Activated naive CD8-positive, alpha-beta T cell (primary cell): ENCODE results near the gene LILRB1.
"Not testable (repeated sequence)": the region's sequence is repeated elsewhere in the genome, so short reads cannot be mapped to it uniquely, and the experiment has no call there.

Experiments
- H3K27ac Mint-ChIP-seq: one replicate; pipeline ENCODE4 v1.8.0; 2021; ENCODE audit warnings: mixed read lengths
- H3K27me3 Mint-ChIP-seq: one replicate; pipeline ENCODE4 v1.8.0; 2021; ENCODE audit warnings: mixed read lengths
- H3K36me3 Mint-ChIP-seq: one replicate; pipeline ENCODE4 v1.8.0; 2021; ENCODE audit warnings: mixed read lengths
- H3K4me1 Mint-ChIP-seq: one replicate; pipeline ENCODE4 v1.8.0; 2021; ENCODE audit warnings: low read depth, mixed read lengths
- H3K4me3 Mint-ChIP-seq: one replicate; pipeline ENCODE4 v1.8.0; 2021; ENCODE audit warnings: mild to moderate bottlenecking, mixed read lengths
- H3K9me3 Mint-ChIP-seq: one replicate; pipeline ENCODE4 v1.8.0; 2021; ENCODE audit warnings: low read depth, mixed read lengths

Gene LILRB1

DNA sequence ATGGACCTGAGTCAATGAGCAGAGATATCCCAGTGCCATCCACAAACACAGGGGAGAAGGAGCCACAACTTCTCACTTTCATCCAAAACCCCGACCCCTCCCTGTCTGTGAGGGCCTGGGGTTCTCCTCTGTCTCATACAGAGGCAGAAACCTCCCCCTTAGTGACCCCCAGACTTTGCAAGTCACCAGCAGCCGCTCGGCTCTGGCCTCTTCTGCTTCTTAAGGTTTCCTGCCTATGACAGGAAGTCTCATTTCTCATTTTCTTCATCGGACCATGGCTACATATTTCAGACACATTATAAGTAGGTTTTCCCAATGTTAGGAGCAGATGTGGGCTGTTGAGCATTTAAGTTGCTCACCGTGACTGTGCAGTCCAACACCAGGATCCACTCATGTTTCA lies 12.7 kb downstream of the LILRB1 start:
- not testable (repeated sequence) for H3K27ac Mint-ChIP-seq, H3K27me3 Mint-ChIP-seq, H3K4me3 Mint-ChIP-seq, H3K36me3 Mint-ChIP-seq, H3K9me3 Mint-ChIP-seq, H3K4me1 Mint-ChIP-seq

GRCh38 chr19:54643583-54643982 lies 13.3 kb downstream of the LILRB1 start:
- H3K27ac Mint-ChIP-seq, H3K4me1 Mint-ChIP-seq, H3K9me3 Mint-ChIP-seq, H3K4me3 Mint-ChIP-seq, H3K36me3 Mint-ChIP-seq, H3K27me3 Mint-ChIP-seq: not testable (repeated sequence)

DNA sequence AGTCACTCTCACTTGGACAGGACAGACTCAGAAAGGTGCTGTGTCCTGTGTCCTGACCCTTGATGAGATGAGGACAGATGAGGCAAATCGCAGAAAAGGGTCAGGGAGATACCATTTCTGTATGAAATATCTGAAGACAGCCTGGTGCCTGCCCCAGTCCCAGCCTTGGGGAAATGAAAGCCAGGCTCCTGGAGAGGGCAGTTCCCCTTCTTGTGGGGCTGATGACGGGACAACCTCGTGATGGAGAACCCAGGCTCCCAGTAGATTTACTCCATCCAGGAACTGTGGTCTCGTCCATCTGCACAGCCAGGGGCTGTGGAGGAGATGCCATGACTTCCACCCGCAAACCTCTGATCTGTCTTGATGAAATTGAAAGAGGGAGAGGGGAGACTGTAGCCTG lies 13.8 kb downstream of the LILRB1 start:
- no peak overlapping the region for H3K27ac Mint-ChIP-seq
- H3K27me3 Mint-ChIP-seq: peaks cover 7% of the 10 kb centered on the region
- H3K4me3 Mint-ChIP-seq: no peak overlapping the region

DNA sequence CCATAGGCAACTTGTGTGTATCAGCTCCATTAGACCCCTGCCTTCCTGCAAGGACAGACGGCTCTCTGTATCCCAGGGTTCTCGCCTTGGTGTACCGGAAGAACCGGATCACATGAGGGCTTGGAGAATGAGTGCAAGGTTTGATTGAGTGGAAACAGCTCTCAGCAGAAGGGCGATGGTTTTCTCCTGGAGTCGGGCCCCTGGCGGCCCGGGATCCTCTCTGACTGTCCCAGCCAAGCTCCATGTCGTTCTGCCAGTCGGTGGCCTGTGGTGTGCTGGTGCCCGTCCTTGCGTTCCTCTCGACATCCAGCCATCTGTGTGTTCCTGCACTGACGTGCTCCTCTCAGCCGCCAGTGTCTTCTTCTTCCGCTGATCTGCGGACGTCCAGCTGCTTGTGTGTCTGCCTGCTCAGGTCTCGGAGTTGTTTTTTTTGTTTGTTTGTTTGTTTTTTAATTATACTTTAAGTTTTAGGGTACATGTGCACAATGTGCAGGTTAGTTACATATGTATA lies 16.1 kb downstream of the LILRB1 start:
- H3K27ac Mint-ChIP-seq: no peak overlapping the region
- no peak overlapping the region for H3K4me3 Mint-ChIP-seq
- H3K36me3 Mint-ChIP-seq: no peaks in the 10 kb centered on the region
- no peaks in the 10 kb centered on the region for H3K9me3 Mint-ChIP-seq
- H3K27me3 Mint-ChIP-seq: peaks cover 4% of the 10 kb centered on the region
- H3K4me1 Mint-ChIP-seq: no peaks in the 10 kb centered on the region

More for the DNA sequence above, 13.8 kb downstream of the LILRB1 start:
- Mint-ChIP-seq H3K36me3 (no peaks in the 10 kb centered on the region), H3K9me3 (no peaks in the 10 kb centered on the region), H3K4me1 (no peaks in the 10 kb centered on the region)

- no peak overlapping the region for H3K4me3 Mint-ChIP-seq
- no peaks in the 10 kb centered on the region for H3K9me3 Mint-ChIP-seq
- H3K27me3 Mint-ChIP-seq: peaks cover 5% of the 10 kb centered on the region
- H3K27ac Mint-ChIP-seq: no peak overlapping the region
- H3K36me3 Mint-ChIP-seq: no peaks in the 10 kb centered on the region
- H3K4me1 Mint-ChIP-seq: no peaks in the 10 kb centered on the region
Measured at GRCh38 chr19:54648129-54648528, 17.8 kb downstream of the LILRB1 start.

GRCh38 chr19:54650108-54650655 lies 19.9 kb downstream of the LILRB1 start:
- Mint-ChIP-seq H3K36me3 (no peaks in the 10 kb centered on the region), H3K4me3 (no peak overlapping the region), H3K4me1 (no peaks in the 10 kb centered on the region), H3K27me3 (peaks cover 9% of the 10 kb centered on the region), H3K27ac (no peak overlapping the region), H3K9me3 (no peaks in the 10 kb centered on the region)

DNA sequence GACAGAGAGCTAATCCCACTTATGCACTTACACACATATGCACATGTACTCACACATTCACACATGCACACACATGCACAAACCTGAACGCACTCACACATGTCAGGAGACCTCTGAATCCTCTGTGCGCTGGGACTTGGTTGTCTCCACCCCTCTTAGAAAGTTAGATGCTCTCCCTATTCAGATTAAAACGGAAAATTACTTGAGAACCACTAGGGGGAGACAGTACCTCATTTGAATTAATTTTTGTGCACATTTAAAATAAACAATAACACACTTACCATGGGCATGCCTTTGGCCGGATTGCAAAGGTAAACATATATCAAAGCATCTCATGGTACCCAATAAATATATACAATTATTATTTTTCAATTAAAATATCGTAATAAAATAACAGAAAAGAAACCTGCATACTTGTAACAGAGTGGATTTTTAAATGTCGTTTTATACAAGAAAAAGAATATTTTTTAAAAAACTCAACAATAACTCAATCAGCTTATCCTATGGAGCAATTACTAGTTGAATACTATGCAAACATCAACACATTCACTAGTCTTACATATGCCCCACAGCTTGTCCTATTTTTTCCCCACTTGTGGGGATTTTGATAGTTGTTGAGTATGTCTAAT lies 23.0 kb downstream of the LILRB1 start:
- Mint-ChIP-seq H3K36me3 (no peaks in the 10 kb centered on the region), H3K27me3 (peaks cover 14% of the 10 kb centered on the region), H3K4me1 (no peaks in the 10 kb centered on the region), H3K27ac (no peak overlapping the region), H3K4me3 (no peak overlapping the region), H3K9me3 (no peaks in the 10 kb centered on the region)

DNA sequence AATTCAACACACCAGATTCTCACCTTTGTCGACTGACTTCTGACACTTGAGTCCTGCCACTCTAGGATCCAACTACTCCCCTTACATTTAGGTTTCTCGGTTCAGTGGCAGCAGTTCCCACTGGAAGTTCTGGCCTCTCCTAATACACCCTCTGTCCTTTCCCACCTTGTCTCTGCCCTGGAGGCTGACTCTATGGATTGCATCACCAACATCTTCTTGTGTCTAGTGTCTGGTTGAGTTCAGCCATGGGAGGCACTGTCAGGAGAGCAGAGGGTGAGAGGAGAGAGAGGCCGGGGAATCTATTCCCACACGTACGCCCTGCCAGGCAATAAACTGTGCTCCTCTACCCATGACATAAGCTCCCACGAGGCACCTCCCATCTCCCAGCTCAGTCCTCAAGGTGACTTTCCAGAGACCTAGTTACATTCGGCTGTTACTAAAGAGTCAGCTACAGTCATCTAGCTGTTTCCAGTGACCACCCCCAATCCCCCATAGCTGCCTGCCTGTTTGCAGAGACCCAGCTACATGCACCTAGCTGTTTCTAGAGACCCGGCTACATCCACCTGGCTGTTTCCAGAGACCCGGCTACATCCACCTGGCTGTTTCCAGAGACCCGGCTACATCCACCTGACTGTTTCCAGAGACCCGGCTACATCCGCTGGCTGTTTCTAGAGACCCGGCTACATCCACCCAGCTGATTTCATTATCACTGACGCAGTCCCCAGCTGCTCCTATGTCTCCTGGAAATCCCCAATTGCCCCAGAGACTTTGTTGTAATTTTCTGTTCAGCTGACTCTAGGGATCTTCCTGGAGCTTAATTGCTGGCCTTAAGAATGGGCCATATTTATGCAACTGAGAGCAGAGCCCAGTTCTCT lies 24.4 kb downstream of the LILRB1 start:
- no peak overlapping the region for H3K4me3 Mint-ChIP-seq
- H3K27me3 Mint-ChIP-seq: peaks cover 22% of the 10 kb centered on the region
- no peak overlapping the region for H3K27ac Mint-ChIP-seq
- no peaks in the 10 kb centered on the region for H3K36me3 Mint-ChIP-seq
- H3K9me3 Mint-ChIP-seq: no peaks in the 10 kb centered on the region
- no peaks in the 10 kb centered on the region for H3K4me1 Mint-ChIP-seq

GRCh38 chr19:54659300-54659699 lies 29.0 kb downstream of the LILRB1 start:
- H3K27me3 Mint-ChIP-seq: peaks cover 28% of the 10 kb centered on the region
- no peaks in the 10 kb centered on the region for H3K4me1 Mint-ChIP-seq
- H3K4me3 Mint-ChIP-seq: no peak overlapping the region
- no peak overlapping the region for H3K27ac Mint-ChIP-seq
- H3K9me3 Mint-ChIP-seq: no peaks in the 10 kb centered on the region
- H3K36me3 Mint-ChIP-seq: no peaks in the 10 kb centered on the region

GRCh38 chr19:54660306-54660705 lies 30.0 kb downstream of the LILRB1 start:
- peaks cover 26% of the 10 kb centered on the region for H3K27me3 Mint-ChIP-seq
- H3K4me1 Mint-ChIP-seq: no peaks in the 10 kb centered on the region
- H3K4me3 Mint-ChIP-seq: no peak overlapping the region
- no peak overlapping the region for H3K27ac Mint-ChIP-seq
- H3K9me3 Mint-ChIP-seq: no peaks in the 10 kb centered on the region
- H3K36me3 Mint-ChIP-seq: no peaks in the 10 kb centered on the region

DNA sequence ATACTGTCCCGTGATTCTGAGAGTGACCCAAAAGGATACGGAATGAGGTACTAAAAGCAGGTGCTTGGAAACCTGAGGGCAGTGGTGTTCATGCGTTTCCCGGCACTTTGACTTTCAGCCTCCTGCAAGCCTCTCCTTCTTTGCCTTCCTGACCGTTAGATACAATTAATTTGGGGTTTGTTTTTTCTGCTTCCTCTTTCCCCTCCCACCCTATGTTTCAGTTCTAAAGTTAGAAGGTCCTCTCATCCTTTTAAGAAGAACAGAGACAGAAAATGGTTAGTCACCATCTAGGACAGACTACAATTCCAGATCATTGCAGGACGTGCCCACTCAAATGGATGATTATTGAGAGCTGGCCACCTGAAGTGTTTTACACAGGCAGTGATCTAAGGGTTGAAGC lies 30.7 kb downstream of the LILRB1 start:
- H3K36me3 Mint-ChIP-seq: no peaks in the 10 kb centered on the region
- no peaks in the 10 kb centered on the region for H3K9me3 Mint-ChIP-seq
- no peaks in the 10 kb centered on the region for H3K4me1 Mint-ChIP-seq
- H3K4me3 Mint-ChIP-seq: no peak overlapping the region
- no peak overlapping the region for H3K27ac Mint-ChIP-seq
- H3K27me3 Mint-ChIP-seq: peaks cover 26% of the 10 kb centered on the region

- Mint-ChIP-seq H3K9me3 (no peaks in the 10 kb centered on the region), H3K27me3 (peaks cover 22% of the 10 kb centered on the region), H3K27ac (no peak overlapping the region), H3K4me1 (no peaks in the 10 kb centered on the region), H3K4me3 (no peak overlapping the region), H3K36me3 (no peaks in the 10 kb centered on the region)
Measured at GRCh38 chr19:54661846-54662481, 31.7 kb downstream of the LILRB1 start.

DNA sequence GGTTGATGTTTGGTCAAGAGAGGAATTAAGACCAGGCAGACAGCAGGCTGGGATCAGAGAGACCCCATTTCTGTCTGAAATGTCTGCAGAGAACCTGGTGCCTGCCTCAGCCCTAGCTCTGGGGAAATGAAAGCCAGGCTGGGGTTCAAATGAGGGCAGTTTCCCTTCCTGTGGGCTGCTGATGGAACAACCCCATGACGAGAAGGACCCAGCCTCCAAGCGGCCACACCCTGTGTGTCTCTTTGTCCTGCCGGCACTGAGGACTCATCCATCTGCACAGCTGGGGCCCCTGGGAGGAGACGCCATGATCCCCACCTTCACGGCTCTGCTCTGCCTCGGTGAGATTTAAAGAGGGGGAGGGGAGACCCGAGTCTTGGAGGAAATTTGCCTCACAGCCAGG lies 32.4 kb downstream of the LILRB1 start, which contains the start of gene LILRB4:
Gene LILRB4 (plus strand): TSS at position 256 of the 400 bp plus-strand sequence. CDS start 49 bp downstream, at position 305.
- no peaks in the 10 kb centered on the region for H3K9me3 Mint-ChIP-seq
- H3K27ac Mint-ChIP-seq: no peak within 1 kb of the TSS
- no peaks in the 10 kb centered on the region for H3K4me1 Mint-ChIP-seq
- no peak within 1 kb of the TSS for H3K4me3 Mint-ChIP-seq
- H3K27me3 Mint-ChIP-seq: peaks cover 22% of the 10 kb centered on the region
- H3K36me3 Mint-ChIP-seq: no peaks in the 10 kb centered on the region

- Mint-ChIP-seq H3K4me1 (no peaks in the 10 kb centered on the region), H3K4me3 (no peak overlapping the region), H3K36me3 (no peaks in the 10 kb centered on the region), H3K27ac (no peak overlapping the region), H3K9me3 (peaks cover 10% of the 10 kb centered on the region), H3K27me3 (peaks cover 12% of the 10 kb centered on the region)
Measured at GRCh38 chr19:54665530-54665929, 35.2 kb downstream of the LILRB1 start.

DNA sequence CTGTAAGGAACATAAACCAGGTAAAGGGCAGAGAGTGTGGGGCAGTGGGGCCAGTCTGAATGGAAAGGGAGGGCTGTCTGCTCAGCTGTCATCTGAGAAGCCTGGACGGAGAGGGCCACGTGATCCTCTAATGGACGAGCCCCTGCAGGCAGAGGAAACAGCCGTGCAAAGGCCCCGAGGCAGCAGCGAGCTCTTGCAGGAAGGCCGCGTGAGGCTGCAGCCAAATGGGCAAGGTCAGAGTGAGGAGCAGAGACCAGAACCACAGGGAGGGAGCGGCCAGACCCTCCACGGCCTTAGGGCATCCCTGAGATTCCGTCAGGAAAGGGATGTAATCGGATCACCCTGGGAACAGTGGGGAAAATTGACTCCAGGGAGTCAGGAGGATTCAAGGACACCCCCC lies 36.9 kb downstream of the LILRB1 start:
- Mint-ChIP-seq H3K9me3 (peaks cover 10% of the 10 kb centered on the region), H3K4me3 (no peak overlapping the region), H3K27me3 (peaks cover 4% of the 10 kb centered on the region), H3K4me1 (no peaks in the 10 kb centered on the region), H3K27ac (no peak overlapping the region), H3K36me3 (no peaks in the 10 kb centered on the region)
